KMS-11 (cell line): ENCODE results near the gene SLC30A1.

Source experiments
- H2AFZ ChIP-seq: fragments of 200-600 bp; sonication (generic); 2 replicates; pipeline ENCODE4 v1.6.1; 2016; ENCODE audit warnings: antibody characterized with exemption, mixed run types, low read depth
- H3K27ac ChIP-seq: fragments of 200-600 bp; sonication (generic); 2 replicates; pipeline ENCODE4 v1.6.1; 2016; ENCODE audit warnings: mild to moderate bottlenecking, mixed run types
- H3K27me3 ChIP-seq: fragments of 200-600 bp; sonication (generic); 2 replicates; pipeline ENCODE4 v1.6.1; 2017; ENCODE audit warnings: mild to moderate bottlenecking, low read depth, mixed run types, moderate library complexity; ENCODE audit not compliant: insufficient read depth
- H3K36me3 ChIP-seq: fragments of 200-600 bp; sonication (generic); 2 replicates; pipeline ENCODE4 v1.6.1; 2017; ENCODE audit warnings: mild to moderate bottlenecking, mixed run types; ENCODE audit not compliant: insufficient read depth
- H3K4me1 ChIP-seq: fragments of 200-600 bp; sonication (generic); 2 replicates; pipeline ENCODE4 v1.6.1; 2016; ENCODE audit warnings: mild to moderate bottlenecking, low read depth, mixed run types; ENCODE audit not compliant: poor library complexity, severe bottlenecking
- H3K4me2 ChIP-seq: fragments of 200-600 bp; sonication (generic); 2 replicates; pipeline ENCODE4 v1.7.0; 2016; ENCODE audit warnings: mild to moderate bottlenecking, mixed run types
- H3K4me3 ChIP-seq: fragments of 200-600 bp; sonication (generic); IDR thresholded peaks from 2 replicates; pipeline ENCODE4 v1.6.1; 2017; ENCODE audit warnings: low read depth, low read length, mixed read lengths; ENCODE audit not compliant: insufficient read depth
- H3K79me2 ChIP-seq: fragments of 200-600 bp; sonication (generic); 2 replicates; pipeline ENCODE4 v1.6.1; 2016; ENCODE audit warnings: low read depth, mixed run types; ENCODE audit not compliant: insufficient read depth
- H3K9ac ChIP-seq: fragments of 200-600 bp; sonication (generic); 2 replicates; pipeline ENCODE4 v1.6.1; 2016; ENCODE audit warnings: mild to moderate bottlenecking, mixed run types
- H4K20me1 ChIP-seq: fragments of 200-600 bp; sonication (generic); 2 replicates; pipeline ENCODE4 v1.6.1; 2016; ENCODE audit warnings: mild to moderate bottlenecking, mixed run types; ENCODE audit not compliant: insufficient read depth
- TF ChIP-seq, protein P1 (sequence below): fragments of 200-600 bp; sonication (generic); conservative IDR thresholded peaks from 2 replicates; pipeline ENCODE4 v1.6.1; 2017; ENCODE audit warnings: low read depth, mild to moderate bottlenecking, antibody characterized with exemption, low read length, moderate library complexity, mixed read lengths

SLC30A1 gene

DNA sequence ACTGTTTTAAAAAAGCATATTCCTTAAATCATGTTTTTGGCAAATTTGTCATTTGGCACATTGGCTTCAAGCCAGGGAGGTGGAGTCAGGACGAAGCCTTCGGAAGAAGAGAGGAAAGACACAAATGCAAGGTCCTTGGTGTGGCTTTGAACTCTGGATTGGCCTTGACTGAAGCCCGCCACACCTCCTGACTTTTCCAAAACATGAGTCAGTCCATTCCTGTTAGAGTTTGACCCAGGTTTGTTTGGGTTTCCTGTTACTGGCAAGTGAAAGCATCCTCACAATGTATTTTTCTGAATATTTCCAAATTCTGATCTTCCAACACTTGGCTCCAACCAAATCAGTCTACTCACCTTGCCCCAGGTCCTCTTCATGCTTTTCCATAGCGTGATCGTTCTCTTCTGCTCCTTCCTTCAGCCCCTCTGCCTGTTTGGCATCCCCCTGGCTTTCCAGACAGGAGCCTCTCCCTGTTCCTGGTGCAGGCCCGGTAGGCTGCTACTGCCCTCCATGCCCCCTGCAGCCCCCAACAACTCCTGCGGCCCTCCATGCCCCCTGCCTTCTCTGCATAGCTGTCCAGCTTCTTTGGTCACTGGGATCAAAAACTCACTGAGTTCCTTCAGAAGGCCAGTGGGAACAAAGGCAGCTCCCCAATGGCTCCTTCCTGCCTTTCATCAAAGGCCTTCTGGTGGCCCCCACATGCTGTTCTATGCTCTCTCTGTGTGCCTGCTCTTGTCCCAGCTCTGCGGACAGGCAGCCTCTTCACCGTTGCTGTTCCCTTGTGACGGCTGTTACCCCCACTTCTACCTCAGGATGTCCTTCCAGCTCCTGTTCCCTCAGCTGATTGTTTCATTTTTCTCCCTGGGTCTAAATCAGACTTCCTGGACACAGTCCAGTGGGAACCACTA lies 30.4 kb upstream of the SLC30A1 start:
- Histone ChIP-seq H3K9ac (no peak overlapping the region), H3K4me1 (peaks cover 11% of the 10 kb centered on the region), H4K20me1 (no peaks in the 10 kb centered on the region), H3K4me3 (no peak overlapping the region), H3K36me3 (no peaks in the 10 kb centered on the region), H2AFZ (no peak overlapping the region), H3K27ac (no peak overlapping the region), H3K79me2 (no peaks in the 10 kb centered on the region), H3K4me2 (no peak overlapping the region), H3K27me3 (no peaks in the 10 kb centered on the region)
- TF ChIP-seq, protein P1, sequence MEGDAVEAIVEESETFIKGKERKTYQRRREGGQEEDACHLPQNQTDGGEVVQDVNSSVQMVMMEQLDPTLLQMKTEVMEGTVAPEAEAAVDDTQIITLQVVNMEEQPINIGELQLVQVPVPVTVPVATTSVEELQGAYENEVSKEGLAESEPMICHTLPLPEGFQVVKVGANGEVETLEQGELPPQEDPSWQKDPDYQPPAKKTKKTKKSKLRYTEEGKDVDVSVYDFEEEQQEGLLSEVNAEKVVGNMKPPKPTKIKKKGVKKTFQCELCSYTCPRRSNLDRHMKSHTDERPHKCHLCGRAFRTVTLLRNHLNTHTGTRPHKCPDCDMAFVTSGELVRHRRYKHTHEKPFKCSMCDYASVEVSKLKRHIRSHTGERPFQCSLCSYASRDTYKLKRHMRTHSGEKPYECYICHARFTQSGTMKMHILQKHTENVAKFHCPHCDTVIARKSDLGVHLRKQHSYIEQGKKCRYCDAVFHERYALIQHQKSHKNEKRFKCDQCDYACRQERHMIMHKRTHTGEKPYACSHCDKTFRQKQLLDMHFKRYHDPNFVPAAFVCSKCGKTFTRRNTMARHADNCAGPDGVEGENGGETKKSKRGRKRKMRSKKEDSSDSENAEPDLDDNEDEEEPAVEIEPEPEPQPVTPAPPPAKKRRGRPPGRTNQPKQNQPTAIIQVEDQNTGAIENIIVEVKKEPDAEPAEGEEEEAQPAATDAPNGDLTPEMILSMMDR: no peak

DNA sequence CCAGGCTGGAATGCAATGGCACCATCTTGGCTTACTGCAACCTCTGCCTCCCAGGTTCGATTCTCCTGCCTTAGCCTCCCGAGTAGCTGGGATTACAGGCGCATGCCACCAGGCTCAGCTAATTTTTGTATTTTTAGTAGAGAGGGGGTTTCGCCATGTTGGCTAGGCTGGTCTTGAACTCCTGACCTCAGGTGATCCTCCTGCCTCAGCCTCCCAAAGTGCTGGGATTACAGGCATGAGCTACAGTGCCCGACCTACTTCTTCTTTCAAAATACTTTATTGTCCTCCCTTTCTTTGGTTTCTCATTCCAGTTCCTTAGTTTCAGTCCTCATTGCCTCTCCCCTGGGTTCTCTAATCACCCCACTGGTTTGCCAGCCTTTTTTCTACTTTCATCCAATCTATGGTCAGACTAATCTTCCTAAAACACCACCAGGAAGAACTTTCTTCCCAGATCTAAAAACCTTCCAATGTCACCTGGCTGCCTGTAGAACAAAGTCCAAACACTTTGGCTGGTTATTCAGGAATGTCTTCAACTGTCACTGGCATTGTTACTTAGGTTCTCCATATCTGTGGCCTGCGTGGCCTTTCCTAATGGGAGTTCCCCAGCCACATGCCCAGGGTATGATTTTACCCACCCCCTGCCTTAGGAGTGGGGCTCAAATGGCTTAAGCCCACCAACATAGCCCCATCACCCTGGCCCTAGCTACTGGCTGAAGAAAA lies 29.0 kb upstream of the SLC30A1 start:
- Histone ChIP-seq H3K36me3 (no peaks in the 10 kb centered on the region), H3K27me3 (no peaks in the 10 kb centered on the region), H3K4me1 (no peaks in the 10 kb centered on the region), H3K79me2 (no peaks in the 10 kb centered on the region), H3K4me3 (no peak overlapping the region), H4K20me1 (no peaks in the 10 kb centered on the region), H2AFZ (no peak overlapping the region), H3K4me2 (no peak overlapping the region), H3K9ac (no peak overlapping the region), H3K27ac (no peak overlapping the region)
- TF ChIP-seq, protein P1: no peak

DNA sequence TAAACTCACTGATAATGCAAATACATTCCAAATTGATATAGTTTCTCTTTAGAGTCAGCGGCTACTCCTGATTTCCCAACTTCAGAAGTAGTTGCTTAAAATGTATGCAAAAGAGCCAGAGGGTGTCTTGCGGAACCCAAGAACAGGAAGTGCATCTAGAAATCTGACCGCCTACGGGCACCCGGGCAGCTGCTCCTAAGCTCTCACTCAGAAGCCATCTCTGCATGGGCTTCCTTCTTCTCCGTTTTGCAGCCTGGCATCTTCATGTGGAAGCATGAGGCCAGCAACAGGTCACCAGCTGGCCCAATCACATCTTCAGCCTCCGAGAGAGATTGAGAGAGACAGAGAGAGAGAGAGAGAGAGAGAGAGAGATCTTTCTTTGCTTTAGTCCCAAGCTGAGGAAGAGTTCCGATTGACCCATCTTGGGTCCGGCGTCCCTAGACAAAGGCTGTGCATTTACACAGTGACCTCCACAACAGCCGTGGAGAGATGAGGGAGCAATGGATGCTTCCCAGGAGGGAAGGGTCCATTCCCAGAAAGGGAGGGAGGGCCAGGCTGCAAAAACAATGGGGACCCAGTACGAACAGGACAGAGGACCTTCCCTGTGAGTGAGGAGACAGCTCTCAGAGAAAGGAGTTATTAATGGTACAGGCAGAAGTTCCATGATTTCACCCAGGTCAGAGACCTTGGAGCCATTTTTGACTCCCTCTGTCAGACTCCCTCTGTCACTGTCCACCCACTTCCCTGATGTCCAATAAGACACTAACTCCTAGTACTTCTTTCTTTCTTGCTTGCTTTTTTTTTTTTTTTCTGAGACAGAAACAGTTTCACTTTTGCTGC lies 28.2 kb upstream of the SLC30A1 start:
- H3K4me3 ChIP-seq: no peak overlapping the region
- H4K20me1 ChIP-seq: no peaks in the 10 kb centered on the region
- no peak overlapping the region for H3K4me2 ChIP-seq
- H3K27ac ChIP-seq: no peak overlapping the region
- no peak overlapping the region for H2AFZ ChIP-seq
- no peaks in the 10 kb centered on the region for H3K36me3 ChIP-seq
- no peak overlapping the region for H3K9ac ChIP-seq
- no peaks in the 10 kb centered on the region for H3K79me2 ChIP-seq
- H3K27me3 ChIP-seq: no peaks in the 10 kb centered on the region
- TF ChIP-seq, protein P1: no peak
- H3K4me1 ChIP-seq: no peaks in the 10 kb centered on the region

DNA sequence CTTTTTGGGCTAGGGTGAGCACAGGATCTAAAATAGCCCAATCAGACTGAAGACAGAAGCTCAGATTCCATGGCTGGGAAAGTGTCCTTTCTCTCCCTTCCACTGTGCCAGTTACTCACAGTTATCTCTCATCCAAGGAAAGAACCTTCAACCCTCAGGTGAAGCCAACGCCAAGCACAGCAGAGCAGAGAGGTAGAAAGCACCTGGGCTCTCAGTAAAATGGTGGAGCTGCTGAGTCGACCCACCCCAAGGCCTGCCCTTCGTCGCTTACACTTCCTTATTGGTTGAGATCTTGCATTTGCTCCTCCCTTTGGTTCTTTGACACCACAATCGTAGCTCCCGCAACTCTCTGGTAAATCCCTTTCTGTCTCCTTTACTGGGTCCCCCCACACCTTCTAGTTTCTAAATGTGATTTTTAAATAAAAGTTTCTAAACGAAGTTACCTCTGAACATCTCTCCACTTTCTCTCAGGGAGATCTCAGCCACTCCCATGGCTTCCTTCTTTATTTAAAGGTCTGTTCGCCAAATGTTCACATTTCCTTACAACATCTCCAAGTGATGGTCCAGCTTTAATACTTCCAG lies 27.5 kb upstream of the SLC30A1 start:
- Histone ChIP-seq H3K79me2 (no peaks in the 10 kb centered on the region), H3K4me3 (no peak overlapping the region), H3K4me2 (no peak overlapping the region), H3K27ac (no peak overlapping the region), H2AFZ (no peak overlapping the region), H3K4me1 (no peaks in the 10 kb centered on the region), H3K9ac (no peak overlapping the region), H3K27me3 (no peaks in the 10 kb centered on the region), H3K36me3 (no peaks in the 10 kb centered on the region), H4K20me1 (no peaks in the 10 kb centered on the region)
- TF ChIP-seq, protein P1: no peak
